ENCODE measurements around the gene SCGB2A2. TPM values are rescaled to one million over a fixed set of nuclear protein-coding genes. Genes with fewer than 3 reads are reported as not detected.

The SCGB2A2 gene
- total RNA-seq, 2 donors from 2014 or later = not detected

DNA sequence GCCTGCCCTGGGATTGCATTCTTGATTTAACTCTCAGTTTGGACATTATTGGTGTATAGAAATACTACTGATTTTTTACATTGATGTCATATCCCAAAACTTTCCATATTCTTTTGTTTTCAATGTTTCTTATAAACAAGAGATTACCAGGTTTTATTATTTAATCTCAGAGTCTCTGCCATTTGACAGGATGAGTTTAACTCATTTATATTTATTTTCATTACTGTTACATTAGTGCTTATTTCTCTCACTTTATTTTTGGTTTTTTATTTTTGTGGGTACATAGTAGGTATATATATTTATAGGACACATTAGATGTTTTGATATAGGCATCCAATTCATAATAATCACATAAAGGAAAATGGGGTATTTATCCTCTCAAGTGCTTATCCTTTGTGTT lies 38.0 kb downstream of the SCGB2A2 start:
- H3K27ac ChIP-seq = no peak overlapping the region
- H3K4me3 ChIP-seq = no peak overlapping the region
- no peak for DNase-seq (ENCODE audit: low spot score)
- no peaks in the 10 kb centered on the region for H3K27me3 ChIP-seq
- no peaks in the 10 kb centered on the region for H3K36me3 ChIP-seq
- TF ChIP-seq, protein P1, sequence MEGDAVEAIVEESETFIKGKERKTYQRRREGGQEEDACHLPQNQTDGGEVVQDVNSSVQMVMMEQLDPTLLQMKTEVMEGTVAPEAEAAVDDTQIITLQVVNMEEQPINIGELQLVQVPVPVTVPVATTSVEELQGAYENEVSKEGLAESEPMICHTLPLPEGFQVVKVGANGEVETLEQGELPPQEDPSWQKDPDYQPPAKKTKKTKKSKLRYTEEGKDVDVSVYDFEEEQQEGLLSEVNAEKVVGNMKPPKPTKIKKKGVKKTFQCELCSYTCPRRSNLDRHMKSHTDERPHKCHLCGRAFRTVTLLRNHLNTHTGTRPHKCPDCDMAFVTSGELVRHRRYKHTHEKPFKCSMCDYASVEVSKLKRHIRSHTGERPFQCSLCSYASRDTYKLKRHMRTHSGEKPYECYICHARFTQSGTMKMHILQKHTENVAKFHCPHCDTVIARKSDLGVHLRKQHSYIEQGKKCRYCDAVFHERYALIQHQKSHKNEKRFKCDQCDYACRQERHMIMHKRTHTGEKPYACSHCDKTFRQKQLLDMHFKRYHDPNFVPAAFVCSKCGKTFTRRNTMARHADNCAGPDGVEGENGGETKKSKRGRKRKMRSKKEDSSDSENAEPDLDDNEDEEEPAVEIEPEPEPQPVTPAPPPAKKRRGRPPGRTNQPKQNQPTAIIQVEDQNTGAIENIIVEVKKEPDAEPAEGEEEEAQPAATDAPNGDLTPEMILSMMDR (IDR thresholded peaks at IDR 0.05) = no peak
- peaks cover 0 to 9% of the 10 kb centered on the region in 2 donors for H3K9me3 ChIP-seq
- no peaks in the 10 kb centered on the region for H3K4me1 ChIP-seq

DNA sequence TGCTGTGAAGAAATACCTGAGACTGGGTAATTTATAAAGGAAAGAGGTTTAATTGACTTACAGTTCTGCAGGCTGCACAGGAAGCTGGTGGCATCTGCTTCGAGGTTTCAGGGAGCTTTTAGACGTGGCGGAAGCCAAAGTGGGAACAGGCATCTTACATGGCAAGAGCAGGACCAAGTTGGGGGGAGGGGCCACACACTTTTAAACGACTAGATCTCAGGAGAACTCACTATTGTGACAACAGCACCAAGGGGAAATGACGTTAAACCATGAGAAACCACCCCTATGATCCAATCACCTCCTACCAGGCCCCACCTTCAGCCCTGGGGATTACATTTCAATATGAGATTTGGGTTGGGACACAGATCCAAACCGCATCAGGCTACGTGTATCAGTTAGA lies 40.0 kb downstream of the SCGB2A2 start:
- Histone ChIP-seq H3K36me3 (no peaks in the 10 kb centered on the region), H3K4me1 (no peaks in the 10 kb centered on the region), H3K9me3 (peaks cover 0 to 9% of the 10 kb centered on the region in 2 donors), H3K27ac (no peak overlapping the region), H3K27me3 (no peaks in the 10 kb centered on the region), H3K4me3 (no peak overlapping the region)
- DNase-seq (ENCODE audit: low spot score) = no peak
- TF ChIP-seq, protein P1 (IDR thresholded peaks at IDR 0.05) = no peak

- Histone ChIP-seq H3K36me3 (no peaks in the 10 kb centered on the region), H3K4me3 (no peak overlapping the region), H3K9me3 (no peaks in the 10 kb centered on the region), H3K27ac (no peak overlapping the region), H3K4me1 (no peaks in the 10 kb centered on the region), H3K27me3 (no peaks in the 10 kb centered on the region)
- TF ChIP-seq, protein P1 (IDR thresholded peaks at IDR 0.05) = no peak
- DNase-seq (ENCODE audit: low spot score) = no peak
These were observed 45.5 kb downstream of the SCGB2A2 start for GRCh38 chr11:62315431-62315830.

DNA sequence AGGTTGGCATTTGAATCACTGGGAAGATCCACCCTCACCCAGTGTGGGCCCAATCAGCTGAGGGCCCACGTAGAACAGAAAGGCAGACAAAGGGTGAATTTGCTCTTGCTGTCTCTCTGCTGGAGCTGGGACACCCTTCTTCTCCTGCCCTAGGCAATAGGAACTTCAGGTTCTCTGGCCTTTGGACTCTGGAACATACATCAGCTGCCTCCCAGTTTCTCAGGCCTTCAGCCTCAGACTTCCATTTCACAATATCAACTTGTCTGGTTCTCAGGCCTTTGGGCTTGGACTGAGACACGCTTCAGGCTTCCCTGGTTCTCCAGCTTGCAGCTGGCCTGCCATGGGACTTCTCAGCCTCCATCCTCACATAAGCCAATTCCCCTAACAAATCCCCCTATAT lies 52.6 kb downstream of the SCGB2A2 start:
- no peak for DNase-seq (ENCODE audit: low spot score)
- TF ChIP-seq, protein P1 (IDR thresholded peaks at IDR 0.05) = no peak
- Histone ChIP-seq H3K27me3 (no peaks in the 10 kb centered on the region), H3K27ac (no peak overlapping the region), H3K4me3 (no peak overlapping the region), H3K9me3 (no peaks in the 10 kb centered on the region), H3K4me1 (no peaks in the 10 kb centered on the region), H3K36me3 (no peaks in the 10 kb centered on the region)

Other genes starting within 250 kb of the SCGB2A2 start
- 1 to 10 TPM; 8.1 to 8.5 TPM for gene INCENP, start 146.1 kb upstream of the SCGB2A2 start, total RNA-seq
- not detected for gene SCGB1D1, start 79.9 kb upstream of the SCGB2A2 start, total RNA-seq
- not detected for gene SCGB2A1, start 61.5 kb upstream of the SCGB2A2 start, total RNA-seq
- not detected for gene SCGB1D2, start 27.9 kb upstream of the SCGB2A2 start, total RNA-seq
- gene SCGB1D4, start 28.9 kb downstream of the SCGB2A2 start, total RNA-seq = not detected
- gene ASRGL1, start 67.3 kb downstream of the SCGB2A2 start, total RNA-seq = 1 to 10 TPM in 1 of 2 donors, under 1 TPM in 1; 0.74 to 7.0 TPM
- gene SCGB1A1, start 148.9 kb downstream of the SCGB2A2 start, total RNA-seq = not detected